ENCODE measurements around the gene SUSD4.

Gene SUSD4

DNA sequence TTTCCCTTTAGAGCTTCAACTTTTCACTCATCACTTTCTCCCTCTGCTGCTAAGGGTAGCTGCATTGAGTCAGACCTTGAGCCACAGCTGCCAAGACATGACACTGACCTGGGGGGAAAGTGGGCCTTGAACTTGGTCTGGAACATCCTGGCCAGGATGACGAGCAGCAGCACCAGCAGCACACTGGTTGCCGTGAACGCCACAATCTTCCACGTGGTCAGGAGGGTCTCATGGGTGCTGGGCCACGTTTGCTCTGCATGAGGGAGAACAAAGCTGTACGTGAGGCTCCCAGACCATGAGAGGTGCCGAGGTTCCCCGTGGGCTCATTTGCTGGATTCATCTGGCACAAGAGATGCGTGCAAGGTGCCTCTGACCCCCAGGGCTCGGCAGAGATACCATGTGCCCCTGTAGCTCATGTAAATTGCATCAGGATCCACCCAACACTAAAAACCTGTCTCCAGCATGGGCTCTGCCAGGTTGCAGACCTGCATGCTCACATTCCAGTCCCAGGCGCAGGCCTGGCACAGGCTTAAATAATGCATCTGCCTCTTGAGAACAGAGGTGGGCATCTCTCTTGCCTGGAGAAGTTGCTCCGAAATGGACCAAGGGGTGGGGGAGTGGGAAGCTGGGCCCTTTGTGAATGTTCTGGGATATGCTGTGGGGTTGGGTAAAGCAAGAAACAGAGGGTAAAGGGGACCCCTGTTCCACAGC lies 136.3 kb downstream of the SUSD4 start:
- DNase-seq: no peak

- no peak for DNase-seq
Measured at GRCh38 chr1:223227031-223227430, 136.9 kb downstream of the SUSD4 start.

- no peak for DNase-seq
Measured at GRCh38 chr1:223226271-223226670, 137.7 kb downstream of the SUSD4 start.

DNA sequence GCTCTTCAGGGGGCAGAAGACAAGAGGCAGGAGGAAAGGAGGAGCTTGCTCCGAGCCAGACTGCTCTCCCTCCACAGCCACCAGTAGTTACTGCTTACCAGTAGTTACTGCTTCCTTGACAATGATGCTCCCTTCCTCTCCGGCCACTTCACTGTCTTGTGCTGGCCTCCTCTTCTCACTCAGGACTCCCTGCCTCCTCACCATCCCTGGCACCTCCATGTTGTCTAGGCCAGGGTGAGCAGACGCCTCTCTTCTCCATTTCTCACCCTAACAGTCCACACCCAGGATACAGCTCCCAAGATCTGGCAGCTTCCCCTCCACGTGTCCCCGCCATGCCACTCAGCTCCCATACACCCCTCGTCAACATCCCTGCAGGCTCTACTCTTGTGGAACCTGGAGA lies 138.5 kb downstream of the SUSD4 start:
- no peak for DNase-seq

DNA sequence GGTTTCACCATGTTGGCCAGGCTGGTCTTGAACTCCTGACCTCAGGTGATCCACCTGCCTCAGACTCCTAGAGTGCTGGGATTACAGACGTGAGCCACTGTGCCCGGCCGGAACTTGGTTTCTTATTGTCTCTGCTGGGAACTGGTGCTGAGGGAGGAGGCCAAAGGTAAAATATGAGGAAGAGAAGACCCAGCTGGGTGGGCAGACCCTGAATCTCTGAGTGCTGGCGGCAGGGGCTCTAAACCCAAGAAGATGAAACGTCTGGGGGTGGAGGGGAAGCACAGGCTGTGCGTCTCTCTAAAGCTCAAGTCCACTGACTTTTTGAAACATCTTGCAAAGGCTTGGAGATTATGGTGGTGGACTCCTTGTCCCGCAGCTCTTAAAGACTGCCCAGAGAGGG lies 138.9 kb downstream of the SUSD4 start:
- DNase-seq: no peak

GRCh38 chr1:223224465-223224864 lies 139.5 kb downstream of the SUSD4 start:
- no peak for DNase-seq

DNA sequence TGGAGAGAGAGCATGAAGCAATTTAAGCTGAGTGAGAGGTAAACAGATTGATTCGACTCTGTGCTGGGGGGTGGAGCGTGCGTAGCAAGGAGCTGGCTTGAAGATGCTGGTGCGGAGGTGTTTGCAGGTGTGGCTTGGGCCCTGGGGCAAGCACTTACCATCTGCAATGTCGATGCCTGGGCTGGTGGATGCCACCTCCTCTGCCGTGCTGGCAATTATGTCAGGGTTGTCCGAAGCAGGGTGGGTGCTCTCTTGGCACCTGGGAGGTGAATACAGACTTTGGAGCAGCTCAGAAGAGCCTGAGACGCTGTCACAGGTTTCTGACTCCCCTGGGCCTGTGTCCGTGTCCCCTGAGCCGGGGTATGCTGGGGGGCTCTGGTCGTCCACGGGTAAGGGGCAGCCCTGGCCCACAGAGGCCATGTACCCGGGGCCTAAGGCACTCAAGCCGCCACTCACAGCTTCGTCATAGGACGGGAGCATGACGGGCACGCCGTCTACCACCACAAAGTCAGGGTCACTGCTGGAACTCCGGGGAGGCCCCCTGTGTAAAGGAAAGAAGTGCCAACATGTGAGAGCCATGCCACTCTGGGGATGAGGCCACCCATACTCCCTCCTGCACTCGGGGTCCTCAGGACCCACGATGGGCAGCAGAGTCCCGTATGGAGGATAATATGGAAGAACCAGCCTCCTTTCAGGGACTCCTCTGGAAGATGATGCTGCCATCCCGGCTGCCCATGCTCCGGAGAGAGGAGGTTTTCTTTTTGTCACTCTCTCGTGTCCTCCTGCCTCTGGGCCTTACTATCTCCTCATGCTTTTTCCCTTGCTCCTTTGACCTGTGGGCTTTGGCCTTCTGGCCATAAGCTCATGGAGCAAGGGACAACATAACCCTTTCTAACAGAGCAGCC lies 140.6 kb downstream of the SUSD4 start:
- no peak for DNase-seq

- no peak for DNase-seq
Measured at GRCh38 chr1:223222377-223222776, 141.6 kb downstream of the SUSD4 start.

GRCh38 chr1:223221686-223222085 lies 142.3 kb downstream of the SUSD4 start:
- DNase-seq: no peak

DNA sequence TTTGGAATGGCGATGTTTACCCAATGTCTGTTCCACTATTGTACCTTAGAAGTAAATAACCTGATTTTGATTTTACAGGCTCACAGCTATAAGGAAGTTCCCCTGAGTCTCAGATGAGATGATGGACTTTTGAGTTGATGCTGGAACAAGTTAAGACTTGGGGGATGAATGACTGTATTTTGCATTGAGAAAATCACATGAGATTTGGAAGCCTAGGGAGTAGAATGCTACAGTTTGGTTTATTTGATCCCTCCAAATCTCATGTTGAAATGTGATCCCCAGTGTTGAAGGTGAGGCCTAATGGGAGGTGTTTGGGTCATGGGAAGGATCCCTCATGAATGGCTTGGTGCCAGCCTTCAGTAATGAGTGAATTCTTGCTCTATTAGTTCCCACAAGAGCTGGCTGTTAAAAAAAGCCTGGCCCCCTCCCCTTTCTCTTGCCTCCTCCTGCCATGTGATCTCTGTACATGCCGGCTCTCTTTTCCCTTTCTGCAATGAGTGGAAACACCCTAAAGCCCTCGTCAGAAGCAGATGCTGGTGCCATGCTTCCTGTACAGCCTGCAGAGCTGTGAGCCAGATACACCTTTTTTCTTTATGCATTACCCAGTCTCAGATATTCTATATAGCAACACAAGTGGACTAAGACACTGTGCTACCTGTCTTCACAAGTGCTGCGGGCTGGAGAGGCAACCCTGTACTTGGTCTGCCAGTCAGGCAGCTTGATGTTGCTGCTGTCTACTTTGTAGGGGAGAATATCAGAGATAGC lies 143.9 kb downstream of the SUSD4 start:
- no peak for DNase-seq

- DNase-seq: no peak
Measured at GRCh38 chr1:223219318-223219635, 144.7 kb downstream of the SUSD4 start.

DNA sequence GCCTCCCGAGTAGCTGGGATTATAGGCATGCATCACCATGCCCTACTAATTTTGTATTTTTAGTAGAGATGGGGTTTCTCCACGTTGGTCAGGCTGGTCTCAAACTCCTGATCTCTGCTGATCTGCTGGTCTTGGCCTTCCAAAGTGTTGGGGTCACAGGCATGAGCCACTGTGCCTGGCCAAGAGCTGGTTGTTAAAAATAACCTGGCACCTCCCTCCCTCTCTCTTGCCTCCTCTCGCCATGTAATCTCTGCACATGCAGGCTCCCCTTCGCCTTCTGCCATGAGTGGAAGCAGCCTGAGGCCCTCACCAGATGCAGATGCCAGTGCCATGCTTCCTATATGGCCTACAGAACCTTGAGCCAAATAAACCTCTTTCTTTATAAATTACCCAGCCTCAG lies 146.2 kb downstream of the SUSD4 start:
- no peak for DNase-seq

GRCh38 chr1:223216531-223217205 lies 147.3 kb downstream of the SUSD4 start:
- DNase-seq: no peak

DNA sequence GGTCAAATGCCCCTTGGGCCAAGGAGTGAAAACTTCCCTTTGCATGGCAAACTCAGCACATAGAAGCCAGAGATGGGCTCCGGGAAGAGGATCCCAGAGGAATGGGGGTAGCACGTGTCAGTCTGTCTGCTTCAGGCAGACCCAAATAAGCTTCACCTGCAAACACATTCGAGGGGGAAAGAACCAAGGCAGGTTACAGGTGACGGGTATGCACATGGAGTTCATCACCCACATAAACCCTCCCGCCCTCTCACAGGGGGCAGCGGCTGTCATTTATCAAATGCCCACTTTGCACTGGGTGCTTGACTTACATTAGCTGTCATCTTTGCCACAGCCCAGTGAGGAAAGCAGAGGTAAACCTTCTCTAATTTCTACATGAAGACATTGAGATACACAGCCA lies 147.9 kb downstream of the SUSD4 start:
- DNase-seq: no peak

GRCh38 chr1:223215026-223215425 lies 148.9 kb downstream of the SUSD4 start:
- DNase-seq: no peak

DNA sequence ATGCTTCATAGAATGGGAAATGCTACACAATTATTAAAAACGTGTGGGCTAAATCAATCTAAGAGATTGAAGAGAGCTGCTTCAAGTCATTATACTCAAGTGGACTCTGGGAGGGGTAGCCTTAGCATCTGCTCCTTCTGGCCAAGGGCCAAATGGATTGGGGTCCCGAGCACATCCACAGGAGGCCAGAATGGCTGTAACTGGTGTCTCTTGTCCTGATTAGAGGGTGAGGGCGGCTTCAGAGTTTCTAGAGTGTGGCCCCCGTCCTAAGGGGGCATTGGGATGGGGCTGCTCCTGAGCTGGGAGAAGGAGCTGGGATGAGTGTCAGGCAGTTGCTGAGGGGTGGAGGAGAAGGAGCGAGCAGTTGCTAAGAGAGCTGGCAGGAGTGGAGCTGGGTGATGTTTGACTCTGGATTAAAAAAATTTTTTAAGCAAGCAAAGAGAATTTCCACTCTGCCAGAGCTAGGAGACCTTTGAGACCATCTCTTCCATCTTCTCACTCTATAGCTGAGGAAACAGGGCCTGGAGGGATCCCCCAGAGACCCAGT lies 149.6 kb downstream of the SUSD4 start:
- DNase-seq: no peak

- no peak for DNase-seq
Measured at GRCh38 chr1:223212441-223212840, 151.5 kb downstream of the SUSD4 start.

GRCh38 chr1:223211323-223211985 lies 152.5 kb downstream of the SUSD4 start:
- no peak for DNase-seq

- DNase-seq: no peak
Measured at GRCh38 chr1:223210788-223211120, 153.2 kb downstream of the SUSD4 start.

DNA sequence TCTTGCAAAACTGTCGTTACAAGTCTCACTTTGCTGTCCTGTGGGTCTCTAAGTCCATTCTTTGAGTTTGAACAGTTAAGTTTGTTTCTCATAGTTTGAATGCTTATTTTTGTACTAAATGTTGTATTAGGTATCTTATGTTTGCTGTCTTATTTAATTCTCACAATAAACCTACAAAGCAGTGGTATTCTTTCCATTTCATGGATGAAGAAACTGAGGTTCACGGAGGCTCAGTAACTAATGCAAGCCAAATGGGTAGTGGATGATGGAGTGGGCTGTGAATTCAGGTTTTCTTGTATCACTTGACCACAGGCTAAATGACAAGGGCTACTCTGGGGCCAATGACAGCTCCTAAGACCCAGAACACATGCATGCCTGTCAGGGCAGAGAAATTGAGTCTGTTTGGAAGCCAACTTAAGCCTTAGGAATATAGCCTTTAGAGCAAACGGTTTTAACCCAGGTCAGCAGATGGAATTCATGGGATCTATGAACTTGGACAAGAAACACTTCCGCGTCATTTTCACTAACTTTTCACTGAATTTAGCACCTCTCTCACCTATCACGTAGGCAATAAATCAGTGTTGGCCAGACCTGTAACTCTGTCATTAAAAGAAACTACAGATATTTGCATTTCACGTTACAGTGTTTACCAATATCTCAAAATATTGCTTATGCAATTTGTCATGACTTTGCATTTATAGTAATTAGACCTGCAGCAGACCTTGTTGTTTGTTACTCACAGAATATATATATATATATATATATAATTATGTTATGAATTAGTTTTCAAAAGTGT lies 153.8 kb downstream of the SUSD4 start:
- no peak for DNase-seq

DNA sequence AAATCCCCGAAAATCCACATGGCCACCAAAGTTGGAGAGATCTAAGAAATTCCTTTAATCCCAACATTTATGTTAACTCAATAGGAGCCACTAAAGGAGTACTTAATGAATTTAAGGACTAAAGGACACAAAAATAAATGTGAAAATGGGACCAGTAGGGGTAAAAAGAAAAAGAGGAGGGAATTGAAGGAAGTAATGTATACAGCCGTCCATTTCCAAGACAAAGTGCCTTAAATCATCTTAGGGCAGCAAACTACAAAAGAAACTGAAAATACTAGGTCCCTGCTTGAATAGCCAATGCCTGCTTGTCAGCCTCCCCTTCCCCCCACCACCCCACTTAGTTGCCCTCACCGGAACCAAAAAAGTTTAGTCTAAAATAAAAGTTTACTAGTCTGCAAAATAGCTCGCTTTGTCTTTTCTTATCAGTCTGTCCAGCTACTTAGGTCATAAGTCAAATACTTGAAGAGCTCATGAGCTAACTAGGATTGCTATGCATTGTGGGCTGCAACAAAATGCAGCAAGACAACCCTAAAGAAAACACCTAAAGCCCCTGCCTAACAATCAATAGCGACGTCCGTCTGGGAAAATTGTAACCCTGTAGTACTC lies 154.6 kb downstream of the SUSD4 start:
- DNase-seq: no peak

Measured in hippocampal formation (tissue), 2 donors.